ENCODE data around the gene PTP4A2. TPM values are rescaled to one million over a fixed set of nuclear protein-coding genes. Genes with fewer than 3 reads are reported as not detected.

Gene PTP4A2
- total and polyA plus RNA-seq, 11 donors, result 74.4 to 354 (median 242) TPM

DNA sequence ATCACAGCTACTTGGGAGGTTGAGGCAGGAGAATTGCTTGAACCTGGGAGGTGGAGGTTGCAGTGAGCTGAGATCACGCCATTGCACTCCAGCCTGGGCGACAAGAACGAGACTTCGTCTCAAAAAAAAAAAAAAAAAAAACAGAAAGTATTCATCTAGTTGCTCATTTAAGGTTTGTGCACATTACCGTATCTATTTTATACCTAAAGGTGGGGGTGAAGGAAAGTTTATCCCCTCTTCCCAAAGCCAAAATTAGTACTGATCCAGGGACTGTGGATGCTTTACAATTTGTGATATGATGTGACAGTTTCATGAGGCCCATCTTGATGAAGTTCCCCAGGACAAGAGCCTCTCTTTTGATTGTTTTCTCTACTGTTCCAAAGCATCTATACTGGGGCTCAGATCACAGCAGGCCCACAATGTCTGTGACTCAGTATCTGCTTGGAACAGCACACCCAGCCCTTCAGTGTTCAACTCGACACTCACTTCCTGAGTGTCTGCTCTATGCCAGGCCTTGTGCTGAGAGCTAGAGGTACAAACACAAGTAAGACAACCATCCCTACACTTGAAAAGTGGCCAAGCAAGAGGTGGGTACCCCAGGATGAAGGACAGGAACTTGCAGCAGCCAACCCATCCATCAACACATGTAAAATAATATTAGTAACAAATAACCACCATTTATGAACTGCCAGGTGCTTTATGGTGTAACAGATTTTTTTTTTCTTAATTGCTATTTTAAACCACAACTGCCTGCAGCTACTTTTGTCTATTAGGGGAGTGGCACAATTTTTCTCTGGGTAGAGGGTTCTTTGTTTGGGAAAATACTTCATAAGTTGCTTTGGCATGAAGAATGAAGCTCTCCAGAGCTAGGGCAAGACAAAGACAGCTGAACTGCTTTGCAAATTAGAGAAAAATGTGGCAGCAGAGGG is 46.5 kb upstream of the PTP4A2 start:
- WGBS, 4 donors, result 79 to 86% (median 82%) methylated on average over 6 of the region's 6 CpGs
- H3K9me3 ChIP-seq, result no peaks in the 10 kb centered on the region
- intact Hi-C loops (cut with DNase I), result no loop called here
- peak overlapping the region in 3 of 12 donors; percentile 22 to 56 (median 45) for H3K27ac ChIP-seq
- H3K27me3 ChIP-seq, result no peaks in the 10 kb centered on the region
- DNase-seq, result no peak
- H3K36me3 ChIP-seq, result no peaks in the 10 kb centered on the region
- H3K4me3 ChIP-seq, result no peak overlapping the region
- peak in 3 of 4 donors; percentile 62 to 86 (median 73) for ATAC-seq
- peaks cover 0 to 27% (median 5%) of the 10 kb centered on the region in 12 donors for H3K4me1 ChIP-seq
- no peak for TF ChIP-seq POLR2A (IDR thresholded peaks at IDR 0.05)
- TF ChIP-seq, protein P1, sequence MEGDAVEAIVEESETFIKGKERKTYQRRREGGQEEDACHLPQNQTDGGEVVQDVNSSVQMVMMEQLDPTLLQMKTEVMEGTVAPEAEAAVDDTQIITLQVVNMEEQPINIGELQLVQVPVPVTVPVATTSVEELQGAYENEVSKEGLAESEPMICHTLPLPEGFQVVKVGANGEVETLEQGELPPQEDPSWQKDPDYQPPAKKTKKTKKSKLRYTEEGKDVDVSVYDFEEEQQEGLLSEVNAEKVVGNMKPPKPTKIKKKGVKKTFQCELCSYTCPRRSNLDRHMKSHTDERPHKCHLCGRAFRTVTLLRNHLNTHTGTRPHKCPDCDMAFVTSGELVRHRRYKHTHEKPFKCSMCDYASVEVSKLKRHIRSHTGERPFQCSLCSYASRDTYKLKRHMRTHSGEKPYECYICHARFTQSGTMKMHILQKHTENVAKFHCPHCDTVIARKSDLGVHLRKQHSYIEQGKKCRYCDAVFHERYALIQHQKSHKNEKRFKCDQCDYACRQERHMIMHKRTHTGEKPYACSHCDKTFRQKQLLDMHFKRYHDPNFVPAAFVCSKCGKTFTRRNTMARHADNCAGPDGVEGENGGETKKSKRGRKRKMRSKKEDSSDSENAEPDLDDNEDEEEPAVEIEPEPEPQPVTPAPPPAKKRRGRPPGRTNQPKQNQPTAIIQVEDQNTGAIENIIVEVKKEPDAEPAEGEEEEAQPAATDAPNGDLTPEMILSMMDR (IDR thresholded peaks at IDR 0.05), result no peak

DNA sequence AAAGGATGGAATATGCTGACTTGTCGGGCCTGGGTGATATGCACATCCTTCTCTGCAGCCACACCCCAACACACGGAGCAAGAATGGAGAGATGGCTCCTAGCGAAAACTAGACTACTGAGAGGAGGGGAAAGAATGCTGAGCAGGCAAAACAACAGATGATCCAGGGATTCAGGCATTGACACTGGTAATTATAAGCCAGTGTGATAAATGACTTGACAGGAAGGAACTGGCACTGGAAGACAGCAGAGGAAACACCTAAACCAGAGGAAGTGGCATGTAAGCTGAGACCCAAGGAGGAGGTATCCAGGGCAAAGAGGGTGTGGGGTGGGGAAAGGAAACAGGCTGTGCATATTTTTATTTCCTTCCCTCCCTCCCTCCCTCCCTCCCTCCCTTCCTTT is 43.8 kb upstream of the PTP4A2 start:
- H3K4me3 ChIP-seq, result no peak overlapping the region
- TF ChIP-seq, protein P1 (IDR thresholded peaks at IDR 0.05), result no peak
- H3K4me1 ChIP-seq, result peaks cover 0 to 27% (median 9%) of the 10 kb centered on the region in 12 donors
- no peaks in the 10 kb centered on the region for H3K36me3 ChIP-seq
- intact Hi-C loops (cut with DNase I), result no loop called here
- no peaks in the 10 kb centered on the region for H3K27me3 ChIP-seq
- ATAC-seq, result no peak
- peak overlapping the region in 1 of 12 donors; percentile 27 for H3K27ac ChIP-seq
- 50 to 66% (median 54%) methylated on average over 3 of the region's 3 CpGs for WGBS, 4 donors
- no peak for DNase-seq
- H3K9me3 ChIP-seq, result no peaks in the 10 kb centered on the region

DNA sequence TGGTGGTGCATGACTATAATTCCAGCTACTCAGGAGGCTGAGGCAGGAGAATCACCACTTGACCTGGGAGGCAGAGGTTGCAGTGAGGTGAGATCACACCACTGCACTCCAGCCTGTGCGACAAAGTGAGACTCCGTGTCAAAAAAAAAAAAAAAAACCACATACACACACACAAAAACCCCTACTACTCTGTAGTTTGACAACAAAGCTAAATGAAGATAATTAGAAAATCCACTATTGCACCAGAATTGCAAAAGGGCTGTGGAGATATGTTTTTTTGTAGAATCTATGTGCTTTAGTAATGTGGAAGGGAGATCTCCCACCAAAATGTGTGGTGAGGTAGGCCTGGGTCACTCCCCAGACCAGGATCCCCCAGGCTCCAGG is 43.3 kb upstream of the PTP4A2 start:
- DNase-seq (no peak), ATAC-seq (no peak)
- Histone ChIP-seq H3K27ac (peak overlapping the region in 1 of 12 donors; percentile 27), H3K9me3 (no peaks in the 10 kb centered on the region), H3K4me3 (no peak overlapping the region), H3K4me1 (peaks cover 0 to 27% (median 10%) of the 10 kb centered on the region in 12 donors), H3K36me3 (no peaks in the 10 kb centered on the region), H3K27me3 (no peaks in the 10 kb centered on the region)
- intact Hi-C loops (cut with DNase I), result no loop called here
- WGBS, 4 donors, result 73 to 93% (median 79%) methylated on average over 2 of the region's 2 CpGs
- TF ChIP-seq, protein P1 (IDR thresholded peaks at IDR 0.05), result no peak
- TF ChIP-seq POLR2A (IDR thresholded peaks at IDR 0.05), result no peak

DNA sequence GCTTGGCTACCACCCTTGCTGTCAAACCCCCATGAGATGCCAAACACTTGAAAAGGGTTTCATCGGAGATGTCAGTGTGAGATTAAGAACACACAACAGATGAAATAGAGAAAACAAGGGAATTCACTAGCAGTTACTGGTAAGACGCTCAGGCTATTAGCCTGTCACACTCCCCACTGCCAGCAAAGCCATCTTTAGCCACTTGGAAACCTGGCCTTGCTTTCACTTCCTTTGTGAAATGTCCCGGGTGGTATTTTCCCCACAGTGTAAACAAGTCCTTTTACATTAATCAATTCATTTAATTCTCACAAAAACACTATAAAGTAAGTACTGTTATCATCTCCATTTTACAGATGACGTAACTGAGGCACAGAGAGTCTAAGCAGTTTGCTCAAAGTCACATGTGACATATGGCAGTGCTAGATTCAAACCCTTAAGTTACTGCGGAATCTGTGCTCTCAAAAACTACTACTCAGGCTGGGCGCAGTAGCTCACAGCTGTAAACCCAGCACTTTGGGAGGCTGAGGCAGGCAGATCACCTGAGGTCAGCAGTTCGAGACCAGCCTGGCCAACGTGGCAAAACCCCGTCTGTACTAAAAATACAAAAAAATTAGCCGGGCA is 42.8 kb upstream of the PTP4A2 start:
- DNase-seq, result no peak
- no peak for ATAC-seq
- H3K4me1 ChIP-seq, result peaks cover 0 to 27% (median 10%) of the 10 kb centered on the region in 12 donors
- no peak for TF ChIP-seq POLR2A (IDR thresholded peaks at IDR 0.05)
- TF ChIP-seq, protein P1 (IDR thresholded peaks at IDR 0.05), result no peak
- H3K27ac ChIP-seq, result no peak overlapping the region
- 86 to 90% (median 89%) methylated on average over 10 of the region's 10 CpGs for WGBS, 4 donors
- H3K9me3 ChIP-seq, result no peaks in the 10 kb centered on the region
- intact Hi-C loops (cut with DNase I), result no loop called here
- H3K36me3 ChIP-seq, result no peaks in the 10 kb centered on the region
- no peaks in the 10 kb centered on the region for H3K27me3 ChIP-seq
- H3K4me3 ChIP-seq, result no peak overlapping the region
